Fibroblast of villous mesenchyme (primary cell): ENCODE measurements around the gene COL4A2. TPM values are rescaled to one million over a fixed set of nuclear protein-coding genes. Genes with fewer than 3 reads are reported as not detected.
A peak's percentile ranks its signal among the peaks of the same experiment; 100 is the strongest.

Experiments
- DNase-seq: peaks from one replicate; pipeline ENCODE4 v3.0.0-alpha.2; 2010; ENCODE audit warnings: low read depth
- H3K4me3 ChIP-seq: 2 replicates; pipeline ENCODE4 v1.5.1; 2011; ENCODE audit warnings: low read depth, mild to moderate bottlenecking, low read length
- CTCF ChIP-seq: IDR thresholded peaks from 2 replicates; pipeline ENCODE4 v1.5.1; 2012; ENCODE audit warnings: low read depth, mild to moderate bottlenecking, low read length; ENCODE audit not compliant: insufficient read depth
- total RNA-seq: library from RNA; depleted of rRNA; stranded (reverse); fragments of >200 nt; gene quantifications from 2 replicates; pipeline ENCODE4 v1.2.3, GENCODE V29; 2012

The COL4A2 gene
- total RNA-seq, 1 donor, result 756 TPM

- TF ChIP-seq CTCF, result no peak
- H3K4me3 ChIP-seq, result no peak overlapping the region
- DNase-seq, result peak; percentile 22
These were observed 156.9 kb downstream of the COL4A2 start for GRCh38 chr13:110463871-110464510.

- no peak overlapping the region for H3K4me3 ChIP-seq
- TF ChIP-seq CTCF, result no peak
- DNase-seq, result no peak
These were observed 157.7 kb downstream of the COL4A2 start for GRCh38 chr13:110464556-110465333.

- no peak overlapping the region for H3K4me3 ChIP-seq
- TF ChIP-seq CTCF, result no peak
These were observed 158.6 kb downstream of the COL4A2 start for GRCh38 chr13:110465696-110466095.

GRCh38 chr13:110466266-110466915, 159.3 kb downstream of the COL4A2 start:
- TF ChIP-seq CTCF, result no peak
- DNase-seq, result no peak
- no peak overlapping the region for H3K4me3 ChIP-seq

More at GRCh38 chr13:110465696-110466095, 158.6 kb downstream of the COL4A2 start:
- no peak for DNase-seq

- DNase-seq, result no peak
- TF ChIP-seq CTCF, result no peak
- H3K4me3 ChIP-seq, result no peak overlapping the region
These were observed 160.5 kb downstream of the COL4A2 start for GRCh38 chr13:110467516-110468110.

GRCh38 chr13:110468986-110469495, 162.0 kb downstream of the COL4A2 start:
- no peak for TF ChIP-seq CTCF
- no peak for DNase-seq
- no peak overlapping the region for H3K4me3 ChIP-seq
